ENCODE data around the gene TNRC6C. TPM values are rescaled to one million over a fixed set of nuclear protein-coding genes. Genes with fewer than 3 reads are reported as not detected.

Gene TNRC6C, protein sequence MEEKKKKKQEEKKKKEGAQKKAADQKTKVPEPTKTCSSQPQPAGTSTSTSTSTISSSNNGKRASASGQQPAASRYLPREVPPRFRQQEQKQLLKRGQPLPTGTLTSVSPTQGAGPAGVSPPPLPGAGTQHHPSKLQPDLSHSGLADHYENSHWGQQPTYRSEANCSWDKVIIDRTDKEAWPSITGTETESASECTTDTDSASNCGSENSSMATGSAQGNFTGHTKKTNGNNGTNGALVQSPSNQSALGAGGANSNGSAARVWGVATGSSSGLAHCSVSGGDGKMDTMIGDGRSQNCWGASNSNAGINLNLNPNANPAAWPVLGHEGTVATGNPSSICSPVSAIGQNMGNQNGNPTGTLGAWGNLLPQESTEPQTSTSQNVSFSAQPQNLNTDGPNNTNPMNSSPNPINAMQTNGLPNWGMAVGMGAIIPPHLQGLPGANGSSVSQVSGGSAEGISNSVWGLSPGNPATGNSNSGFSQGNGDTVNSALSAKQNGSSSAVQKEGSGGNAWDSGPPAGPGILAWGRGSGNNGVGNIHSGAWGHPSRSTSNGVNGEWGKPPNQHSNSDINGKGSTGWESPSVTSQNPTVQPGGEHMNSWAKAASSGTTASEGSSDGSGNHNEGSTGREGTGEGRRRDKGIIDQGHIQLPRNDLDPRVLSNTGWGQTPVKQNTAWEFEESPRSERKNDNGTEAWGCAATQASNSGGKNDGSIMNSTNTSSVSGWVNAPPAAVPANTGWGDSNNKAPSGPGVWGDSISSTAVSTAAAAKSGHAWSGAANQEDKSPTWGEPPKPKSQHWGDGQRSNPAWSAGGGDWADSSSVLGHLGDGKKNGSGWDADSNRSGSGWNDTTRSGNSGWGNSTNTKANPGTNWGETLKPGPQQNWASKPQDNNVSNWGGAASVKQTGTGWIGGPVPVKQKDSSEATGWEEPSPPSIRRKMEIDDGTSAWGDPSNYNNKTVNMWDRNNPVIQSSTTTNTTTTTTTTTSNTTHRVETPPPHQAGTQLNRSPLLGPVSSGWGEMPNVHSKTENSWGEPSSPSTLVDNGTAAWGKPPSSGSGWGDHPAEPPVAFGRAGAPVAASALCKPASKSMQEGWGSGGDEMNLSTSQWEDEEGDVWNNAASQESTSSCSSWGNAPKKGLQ (N-terminal part only)
- total RNA-seq: 10 to 100 TPM; 25.5 to 26.7 TPM

DNA sequence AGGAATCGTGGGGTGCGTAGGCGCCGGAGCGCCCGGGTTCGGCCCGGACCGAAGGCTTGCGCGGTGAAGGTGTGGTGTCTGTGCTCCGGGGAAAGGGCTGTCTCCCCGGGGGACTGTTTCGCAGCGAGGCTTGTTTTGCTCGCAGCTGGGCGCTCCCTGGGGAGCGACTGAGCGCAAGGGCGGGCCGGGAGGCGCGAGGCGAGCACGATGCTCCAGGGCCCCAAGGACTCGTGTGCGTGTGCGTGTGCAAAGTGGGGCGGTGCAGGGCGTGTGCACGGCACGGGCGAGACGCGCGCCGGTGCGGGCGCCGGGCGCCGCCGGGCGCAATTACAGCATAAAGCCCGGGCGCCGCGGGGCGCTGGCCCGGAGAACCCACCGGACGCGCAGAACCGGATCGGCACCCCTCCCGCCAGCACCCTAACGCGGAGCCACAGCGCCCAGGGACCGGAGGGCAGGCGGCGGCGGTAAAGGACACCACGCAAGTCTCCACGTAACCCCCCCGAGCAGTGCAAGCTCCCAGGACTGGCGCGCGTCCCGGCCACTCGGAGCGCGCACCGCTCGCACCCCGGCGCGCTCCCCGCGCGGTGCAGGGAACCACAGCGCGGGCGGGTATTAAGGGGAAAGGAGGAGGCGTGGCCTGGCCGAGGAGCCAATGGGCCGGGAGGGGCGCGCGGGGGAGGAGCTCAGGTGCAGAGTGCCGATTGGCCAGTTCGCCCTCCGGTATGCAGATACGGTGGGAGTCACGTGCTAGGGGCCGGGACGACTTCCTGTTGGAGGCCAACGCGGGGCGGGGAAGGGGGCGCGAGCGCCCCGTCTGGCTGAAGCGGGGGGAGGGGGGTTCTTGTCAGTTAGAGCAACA is at the start of gene TNRC6C:
Gene TNRC6C (plus strand): TSS at position 847 of the 859 bp plus-strand sequence. CDS start 45,504 bp downstream, outside the sequence.
- H3K9me3 Mint-ChIP-seq: no peaks in the 10 kb centered on the region
- peak within 1 kb of the TSS; percentile 83 for H3K4me3 Mint-ChIP-seq
- peaks cover 46% of the 10 kb centered on the region for H3K27me3 Mint-ChIP-seq
- H3K27ac Mint-ChIP-seq: peak within 1 kb of the TSS; percentile 61
- POLR2A ChIA-PET: interaction anchor here (0.5 to 2.9 kb wide), 59 partner anchors 9 to 870 kb away, joined by 3 to 47 read pairs (median 4); partner anchors contain the start of gene TMC6
- H3K36me3 Mint-ChIP-seq (ENCODE audit: low read depth): peaks cover 11% of the 10 kb centered on the region
- CTCF ChIA-PET: interaction anchor here (0.6 to 1.9 kb wide), 17 partner anchors 12 to 1149 kb away, joined by 3 to 10 read pairs (median 3); no protein-coding TSS in a partner anchor
- peak; percentile 100 for DNase-seq
- H3K4me1 Mint-ChIP-seq: peaks cover 31% of the 10 kb centered on the region

DNA sequence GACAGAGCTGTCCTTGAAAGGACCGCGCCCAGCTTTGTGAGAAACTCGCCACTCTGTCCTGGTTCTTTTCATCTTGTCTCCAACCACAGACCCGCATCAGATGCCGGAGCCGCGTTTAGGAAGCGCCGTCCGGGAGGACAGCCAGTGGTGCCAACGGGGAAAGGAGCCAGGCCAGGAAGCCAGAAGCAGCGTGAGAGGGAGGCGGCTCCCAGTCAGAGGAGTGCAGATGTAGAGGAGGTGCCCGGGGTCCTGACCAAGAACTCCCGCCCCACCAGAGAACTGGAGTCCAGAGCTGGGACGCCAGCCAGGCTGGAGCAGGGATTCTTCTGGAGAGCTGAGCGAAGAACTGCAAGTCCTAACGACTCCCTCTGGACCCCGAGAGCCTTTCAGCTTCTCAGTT is 49.3 kb upstream of the TNRC6C start:
- H3K4me3 Mint-ChIP-seq: no peak overlapping the region
- peaks cover 37% of the 10 kb centered on the region for H3K27me3 Mint-ChIP-seq
- DNase-seq: no peak
- ChIA-PET POLR2A (no interaction called here), CTCF (no interaction called here)
- H3K27ac Mint-ChIP-seq: no peak overlapping the region
- H3K36me3 Mint-ChIP-seq (ENCODE audit: low read depth): no peaks in the 10 kb centered on the region
- H3K4me1 Mint-ChIP-seq: no peaks in the 10 kb centered on the region
- H3K9me3 Mint-ChIP-seq: no peaks in the 10 kb centered on the region

DNA sequence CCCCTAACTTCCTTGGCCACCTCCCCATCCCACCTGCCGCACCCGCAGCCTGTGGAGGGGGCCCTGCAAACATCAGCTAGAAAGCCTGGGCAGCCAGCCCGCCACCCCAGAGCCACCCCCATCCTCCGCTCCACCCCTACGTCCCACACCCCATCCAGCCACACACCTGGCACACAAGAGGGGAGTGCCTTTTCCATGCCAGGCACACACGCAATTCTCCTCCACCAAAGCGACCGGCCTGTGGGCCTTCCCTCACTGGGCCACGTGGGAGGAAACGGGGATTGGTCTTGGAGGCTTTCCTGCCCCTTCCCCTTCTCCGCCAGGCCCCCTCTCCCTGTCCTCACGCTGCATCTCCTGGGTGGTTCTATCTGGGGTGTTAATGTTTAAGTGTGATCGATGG is 48.7 kb upstream of the TNRC6C start:
- Mint-ChIP-seq H3K27me3 (peaks cover 40% of the 10 kb centered on the region), H3K27ac (no peak overlapping the region), H3K4me3 (no peak overlapping the region), H3K4me1 (no peaks in the 10 kb centered on the region), H3K36me3 (ENCODE audit: low read depth) (no peaks in the 10 kb centered on the region), H3K9me3 (no peaks in the 10 kb centered on the region)
- ChIA-PET POLR2A (no interaction called here), CTCF (no interaction called here)
- DNase-seq: no peak

DNA sequence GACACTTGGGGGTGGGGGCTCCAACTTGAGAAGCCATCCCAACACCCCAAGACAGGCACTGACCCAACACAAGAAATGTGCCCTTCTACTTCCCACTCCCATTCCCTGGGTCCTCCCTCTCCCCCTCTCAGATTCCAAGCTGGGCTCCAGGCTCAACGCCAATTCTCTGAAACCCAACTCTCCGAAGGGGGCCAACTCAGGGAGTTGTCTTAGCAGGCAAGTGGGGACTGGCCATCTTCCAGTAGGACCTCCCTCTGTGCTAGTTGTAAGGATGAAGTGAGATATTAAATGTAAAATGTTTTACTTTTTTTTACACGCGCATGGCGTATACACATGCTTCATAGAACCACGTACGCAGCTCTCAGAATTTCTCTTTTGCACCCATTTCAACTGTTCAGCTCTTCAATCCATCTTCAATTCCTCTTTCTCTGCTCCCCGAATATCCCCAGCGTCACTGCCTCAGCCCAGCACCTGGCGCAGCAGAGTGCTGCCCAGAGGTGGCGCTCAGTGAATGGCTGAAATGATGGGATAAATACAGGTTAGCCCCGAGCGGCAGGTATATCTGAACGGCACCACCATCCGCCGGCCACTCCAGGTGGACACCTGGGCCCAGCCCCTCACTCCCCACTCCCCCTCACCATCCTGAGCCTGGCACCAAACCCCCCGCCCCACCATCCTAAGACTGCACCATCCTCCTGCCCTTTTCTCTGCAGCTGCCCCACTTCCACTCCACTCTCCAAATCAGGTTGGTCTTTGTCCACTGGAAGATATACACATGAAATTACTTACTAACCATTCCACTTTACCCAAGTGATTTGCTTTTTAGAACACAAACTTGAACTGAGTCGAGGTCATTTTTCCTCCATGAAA is 43.9 kb upstream of the TNRC6C start:
- POLR2A ChIA-PET: no interaction called here
- peaks cover 66% of the 10 kb centered on the region for H3K27me3 Mint-ChIP-seq

DNA sequence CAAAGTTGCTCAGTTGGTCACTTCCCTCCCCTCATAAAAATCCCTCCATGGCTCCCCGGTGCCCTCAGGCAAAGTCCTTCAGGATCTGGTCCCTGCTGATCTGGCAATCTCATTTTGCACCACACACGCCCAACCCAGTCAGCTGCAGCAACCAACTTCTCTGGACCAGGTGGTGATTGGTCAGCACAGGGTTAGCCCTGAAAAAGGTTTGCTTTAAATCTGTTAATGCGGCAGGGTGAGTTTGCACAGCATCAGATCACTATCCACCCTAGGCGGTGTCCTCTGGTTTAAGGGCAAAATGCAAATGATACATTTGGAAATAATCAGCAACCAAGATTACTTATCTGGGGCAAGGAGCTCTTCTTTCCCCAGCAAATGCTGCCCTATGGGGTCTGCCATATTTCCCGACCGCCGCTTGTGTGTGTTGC is 42.9 kb upstream of the TNRC6C start:
- CTCF ChIA-PET: no interaction called here
- Mint-ChIP-seq H3K36me3 (ENCODE audit: low read depth) (no peaks in the 10 kb centered on the region), H3K4me3 (no peak overlapping the region), H3K9me3 (no peaks in the 10 kb centered on the region), H3K27ac (no peak overlapping the region), H3K27me3 (peaks cover 59% of the 10 kb centered on the region), H3K4me1 (peaks cover 10% of the 10 kb centered on the region)
- POLR2A ChIA-PET: no interaction called here
- no peak for DNase-seq

More for the DNA sequence above, 43.9 kb upstream of the TNRC6C start:
- peaks cover 10% of the 10 kb centered on the region for H3K4me1 Mint-ChIP-seq
- no peak overlapping the region for H3K4me3 Mint-ChIP-seq
- no peak overlapping the region for H3K27ac Mint-ChIP-seq
- no peak for DNase-seq
- H3K36me3 Mint-ChIP-seq (ENCODE audit: low read depth): no peaks in the 10 kb centered on the region
- no peaks in the 10 kb centered on the region for H3K9me3 Mint-ChIP-seq
- CTCF ChIA-PET: no interaction called here

GRCh38 chr17:77916264-77916663 is 42.2 kb upstream of the TNRC6C start:
- CTCF ChIA-PET: interaction anchor here (1.0 kb wide), 1 partner anchor 98 kb away, joined by 3 read pairs; no protein-coding TSS in a partner anchor
- DNase-seq: no peak
- peaks cover 53% of the 10 kb centered on the region for H3K27me3 Mint-ChIP-seq
- POLR2A ChIA-PET: interaction anchor here (1.1 kb wide), 1 partner anchor 42 kb away, joined by 3 read pairs; the partner anchor contains the start of gene TNRC6C
- no peaks in the 10 kb centered on the region for H3K9me3 Mint-ChIP-seq
- H3K27ac Mint-ChIP-seq: no peak overlapping the region
- no peaks in the 10 kb centered on the region for H3K36me3 Mint-ChIP-seq (ENCODE audit: low read depth)
- H3K4me1 Mint-ChIP-seq: peaks cover 10% of the 10 kb centered on the region
- no peak overlapping the region for H3K4me3 Mint-ChIP-seq

DNA sequence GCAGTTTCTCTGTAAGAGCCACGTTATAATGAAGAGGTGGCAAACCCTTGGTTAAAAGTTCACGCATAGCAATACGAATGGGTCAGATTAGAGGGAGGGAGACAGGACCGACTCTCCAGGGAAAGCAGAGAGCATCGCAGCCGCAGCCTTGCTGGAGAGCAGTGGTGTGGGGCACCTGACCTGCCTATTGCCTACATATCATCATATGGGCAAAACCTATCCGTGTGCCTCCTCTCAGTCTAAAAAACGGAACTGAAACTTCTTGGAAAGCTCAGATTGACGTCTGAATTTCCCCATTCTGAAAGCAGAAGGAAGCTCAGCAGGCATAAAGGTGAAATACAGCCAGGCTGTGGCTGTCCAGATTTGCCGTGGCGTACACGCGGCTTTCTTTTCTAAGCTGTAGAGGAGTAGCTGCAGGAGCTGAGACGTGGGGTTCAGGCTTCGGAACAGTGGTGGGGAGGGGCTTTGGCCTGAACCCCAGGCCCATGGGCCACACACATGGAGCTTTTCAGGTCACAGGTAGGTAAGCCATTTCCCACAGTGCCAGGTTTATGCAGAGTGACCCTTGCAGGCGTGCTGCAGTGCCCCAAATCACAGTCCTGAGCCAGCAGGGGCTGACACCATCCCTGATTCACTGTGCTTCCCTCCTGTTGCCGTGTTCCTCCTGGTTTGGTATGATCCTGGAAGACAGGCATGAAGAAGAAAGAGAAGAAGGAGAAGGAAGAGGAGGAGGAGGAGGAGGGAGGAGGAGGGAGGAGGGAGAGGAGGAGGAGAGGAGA is 41.6 kb upstream of the TNRC6C start:
- Mint-ChIP-seq H3K9me3 (no peaks in the 10 kb centered on the region), H3K4me1 (peaks cover 10% of the 10 kb centered on the region), H3K4me3 (no peak overlapping the region), H3K27me3 (peaks cover 47% of the 10 kb centered on the region), H3K27ac (no peak overlapping the region), H3K36me3 (ENCODE audit: low read depth) (no peaks in the 10 kb centered on the region)
- ChIA-PET CTCF (interaction anchor here (1.0 kb wide), 1 partner anchor 97 kb away, joined by 3 read pairs; no protein-coding TSS in a partner anchor), POLR2A (interaction anchor here (1.1 kb wide), 1 partner anchor 42 kb away, joined by 3 read pairs; the partner anchor contains the start of gene TNRC6C)
- DNase-seq: no peak

GRCh38 chr17:77919276-77919675 is 39.2 kb upstream of the TNRC6C start:
- CTCF ChIA-PET: interaction anchor here (0.6 kb wide), 1 partner anchor 29 kb away, joined by 3 read pairs; no protein-coding TSS in a partner anchor

DNA sequence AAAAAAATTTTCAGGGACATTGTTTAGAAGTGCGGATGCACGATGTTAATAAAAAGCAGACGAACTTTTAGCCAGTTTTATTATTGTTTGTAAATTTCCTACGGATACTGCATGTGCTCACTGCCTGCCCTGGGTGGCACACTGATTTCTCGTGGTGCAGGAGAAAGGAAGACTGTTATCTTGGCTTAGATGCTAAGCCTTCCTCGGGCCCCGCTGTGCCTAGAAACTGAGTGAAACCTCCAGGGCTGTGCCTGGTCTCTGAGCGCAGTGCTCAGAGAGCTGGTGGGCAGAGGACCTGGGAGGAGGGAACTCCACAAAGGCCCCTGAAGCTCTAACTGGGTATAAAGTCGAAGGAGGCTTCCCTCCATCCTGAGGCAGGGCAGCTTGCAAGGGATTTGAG is 35.4 kb upstream of the TNRC6C start:
- ChIA-PET POLR2A (interaction anchor here (1.2 kb wide), 1 partner anchor 10 kb away, joined by 3 read pairs; no protein-coding TSS in a partner anchor), CTCF (no interaction called here)
- Mint-ChIP-seq H3K9me3 (no peaks in the 10 kb centered on the region), H3K27ac (no peak overlapping the region), H3K27me3 (peaks cover 18% of the 10 kb centered on the region), H3K4me3 (no peak overlapping the region), H3K36me3 (ENCODE audit: low read depth) (no peaks in the 10 kb centered on the region), H3K4me1 (peaks cover 2% of the 10 kb centered on the region)
- no peak for DNase-seq

More at GRCh38 chr17:77919276-77919675, 39.2 kb upstream of the TNRC6C start:
- Mint-ChIP-seq H3K27ac (no peak overlapping the region), H3K27me3 (peaks cover 39% of the 10 kb centered on the region), H3K9me3 (no peaks in the 10 kb centered on the region), H3K4me1 (peaks cover 10% of the 10 kb centered on the region), H3K36me3 (ENCODE audit: low read depth) (no peaks in the 10 kb centered on the region), H3K4me3 (no peak overlapping the region)
- no peak for DNase-seq
- POLR2A ChIA-PET: no interaction called here

GRCh38 chr17:77923776-77924513 is 34.6 kb upstream of the TNRC6C start:
- POLR2A ChIA-PET: interaction anchor here (1.2 kb wide), 1 partner anchor 9 kb away, joined by 3 read pairs; no protein-coding TSS in a partner anchor
- Mint-ChIP-seq H3K4me1 (peaks cover 3% of the 10 kb centered on the region), H3K4me3 (no peak overlapping the region), H3K27me3 (peaks cover 17% of the 10 kb centered on the region), H3K9me3 (no peaks in the 10 kb centered on the region), H3K36me3 (ENCODE audit: low read depth) (no peaks in the 10 kb centered on the region), H3K27ac (no peak overlapping the region)
- DNase-seq: no peak
- CTCF ChIA-PET: no interaction called here

Measured in activated CD4-positive, alpha-beta memory T cell treated with anti-CD3 and anti-CD28 coated beads, Interleukin-2, amount 10 ng/mL, durations not matched to agents 7 days and 5 days (primary cell).